Naive B cell (primary cell): Measurements from ENCODE around the gene SLC25A52. TPM values are rescaled to one million over a fixed set of nuclear protein-coding genes. Genes with fewer than 3 reads are reported as not detected.

ENCODE experiments used
- polyA plus RNA-seq, 6 donors: library from polyadenylated mRNA; unstranded; fragments of 300-500 nt; fragmentation: Illumina TruSeq; gene quantifications; one replicate each; pipeline ENCODE4 v1.2.3, GENCODE V29; 2021; ENCODE audit warnings: low read depth in 6 of 6

Gene SLC25A52
- polyA plus RNA-seq, 6 donors from 2014 or later, result not detected

Other genes starting within 250 kb of the SLC25A52 start
- gene TTR, start 169.0 kb downstream of the SLC25A52 start, polyA plus RNA-seq, result not detected
- gene B4GALT6, start 76.3 kb downstream of the SLC25A52 start, polyA plus RNA-seq, result not detected
- gene TRAPPC8, start 182.2 kb upstream of the SLC25A52 start, polyA plus RNA-seq, result 10 to 100 TPM; 10.1 to 28.6 (median 22.5) TPM